Left cardiac atrium (tissue), 4 donors: ENCODE results near the gene PPP1R16B. TPM values are rescaled to one million over a fixed set of nuclear protein-coding genes. Genes with fewer than 3 reads are reported as not detected.
A peak's percentile ranks its signal among the peaks of the same experiment; 100 is the strongest.

Experiments used
- ATAC-seq, 2 donors: fragments of 200-7000 bp; cut with Tn5 transposase; one replicate each; pipeline ENCODE4 v1.9.1; 2020; ENCODE audit warnings: mild to moderate bottlenecking in 2 of 2, moderate library complexity in 2 of 2
- DNase-seq: peaks from one replicate; pipeline ENCODE4 v3.0.0-alpha.2; 2020
- intact Hi-C, 2 donors: fragments of 100-400 bp; cut with DNase I; formaldehyde crosslinking; loops; one replicate each; pipeline versions ENCODE4 v1.14.1 to v1.15.1; 2022 to 2023
- long read RNA-seq: library from polyadenylated mRNA; unstranded; transcript quantifications from one replicate; pipeline ENCODE4 v2.0.0, GENCODE V29; 2021
- total RNA-seq, 2 donors: library from RNA; stranded (reverse); fragmentation: NEBNext Ultra II Directional; extraction: Animal tissue kit (Norgen Biotek cat#: 25700); gene quantifications; one replicate each; pipeline ENCODE4 v1.2.1, GENCODE V29; 2021
- donor health status: DM: no; HTN: yes; CAD: no.
- donor health status: DM: no; HTN: yes; CAD: no; lungs with severe emphysema.
- donor health status: DM: yes; HTN: yes; CAD: no.
- donor health status: Dilated cardiomyopathy.

PPP1R16B gene
- 1 to 10 TPM; 5.4 to 7.7 TPM for total RNA-seq
- long read RNA-seq, partial matches to known transcripts, result 0 of 1 reads
- long read RNA-seq, other reads (novel, unspliced or antisense), result 1 of 1 reads

DNA sequence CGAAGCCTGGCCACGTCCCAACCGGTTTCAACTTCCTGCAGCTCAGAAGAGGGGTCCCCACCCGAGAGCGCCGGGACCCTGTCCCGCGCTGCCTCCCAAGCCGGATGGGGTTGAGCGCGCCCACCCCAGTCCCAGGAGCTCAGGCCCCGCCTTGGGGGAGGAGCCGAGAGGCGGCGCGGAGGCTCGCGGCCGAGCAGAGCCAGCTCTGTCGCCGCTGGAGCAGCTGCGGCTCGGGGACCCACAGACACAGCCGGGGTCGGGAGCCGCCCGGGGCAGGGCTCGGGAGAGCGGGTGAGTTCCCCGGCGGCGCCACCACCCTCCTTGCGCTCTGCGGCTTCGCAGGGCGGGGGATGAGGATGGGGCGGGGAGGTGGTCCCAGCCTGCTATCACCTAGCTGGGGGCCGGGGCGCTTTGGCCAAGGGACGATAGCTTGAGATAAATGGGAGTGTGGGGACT, at the start of gene PPP1R16B:
Gene PPP1R16B (plus strand): TSS at position 196 of the 456 bp plus-strand sequence. CDS start 30,229 bp downstream, outside the sequence.
- DNase-seq, result peak; percentile 74
- intact Hi-C loops, result no loop called here
- peak; percentile 87 to 91 for ATAC-seq

DNA sequence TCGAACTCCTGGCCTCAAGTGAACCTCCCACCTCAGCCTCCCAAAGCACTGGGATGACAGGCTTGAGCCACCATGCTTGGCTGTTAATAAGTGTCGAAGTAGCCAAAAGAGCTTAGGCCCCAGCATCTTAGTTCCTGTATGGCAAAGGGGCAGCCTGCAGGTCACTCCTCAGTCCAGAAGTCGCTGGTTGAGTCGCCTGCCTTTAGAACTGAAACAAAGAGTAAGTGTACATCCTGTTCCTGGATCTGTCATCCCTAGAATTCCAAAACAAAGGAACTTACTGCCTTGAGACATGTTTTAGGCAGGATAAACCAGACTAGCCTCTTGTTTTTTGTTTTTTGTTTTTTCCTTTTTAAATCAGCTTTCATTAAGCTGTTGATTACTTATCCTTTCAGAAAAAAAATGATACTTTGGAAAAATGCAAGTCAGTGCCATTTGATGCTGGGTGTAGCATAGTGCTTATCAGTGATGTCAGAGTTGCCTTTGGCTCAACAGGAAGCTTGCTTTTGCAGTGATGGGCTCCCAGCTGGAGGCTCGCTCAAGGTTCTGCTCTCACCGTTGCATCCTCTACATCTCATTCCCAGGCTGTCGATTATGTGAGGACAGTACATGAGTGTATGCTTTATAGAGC, 48.2 kb upstream of the PPP1R16B start:
- peak in 1 of 2 donors; percentile 46 for ATAC-seq
- DNase-seq, result no peak
- intact Hi-C loops, result no loop called here

DNA sequence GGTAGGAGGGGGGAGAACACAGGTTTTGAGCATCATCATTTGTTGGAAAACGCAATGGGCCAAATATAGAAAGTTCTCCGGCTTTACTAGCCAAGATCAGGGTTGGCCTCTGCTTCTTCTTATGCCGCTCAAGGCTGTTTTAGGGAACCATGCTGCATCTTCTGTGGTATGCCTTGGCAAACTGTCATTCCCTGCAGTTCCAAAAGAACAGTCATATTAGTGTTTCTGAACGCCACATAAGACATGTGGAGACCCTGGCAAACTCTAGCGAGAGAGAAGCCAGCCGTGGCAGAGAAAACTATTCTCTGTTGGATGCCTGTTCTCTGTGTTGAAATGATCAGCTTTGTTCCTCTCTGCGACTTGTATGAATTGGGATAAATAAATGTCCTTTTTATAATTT, 46.4 kb upstream of the PPP1R16B start:
- ATAC-seq, result no peak
- intact Hi-C loops, result no loop called here

DNA sequence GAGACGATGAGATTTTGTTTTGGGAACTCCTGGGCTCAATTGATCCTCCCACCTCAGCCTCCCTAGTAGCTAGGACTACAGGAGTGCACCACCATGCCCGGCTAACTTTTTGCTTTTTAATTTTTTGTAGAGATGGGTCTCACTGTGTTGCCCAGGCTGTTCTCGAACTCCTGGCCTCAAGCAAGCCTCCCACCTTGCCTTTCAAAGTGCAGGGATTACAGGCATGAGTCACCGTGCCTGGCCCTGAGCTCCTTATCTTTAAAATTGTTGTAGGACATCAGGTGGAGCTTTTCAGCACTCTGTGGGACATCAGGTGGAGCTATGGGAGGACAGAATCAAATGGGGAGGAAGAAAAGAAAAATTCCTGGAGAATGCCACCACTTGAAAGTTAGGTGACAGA, 44.5 kb upstream of the PPP1R16B start:
- DNase-seq (no peak), ATAC-seq (no peak)
- intact Hi-C loops, result no loop called here

More for the DNA sequence above, 46.4 kb upstream of the PPP1R16B start:
- no peak for DNase-seq

DNA sequence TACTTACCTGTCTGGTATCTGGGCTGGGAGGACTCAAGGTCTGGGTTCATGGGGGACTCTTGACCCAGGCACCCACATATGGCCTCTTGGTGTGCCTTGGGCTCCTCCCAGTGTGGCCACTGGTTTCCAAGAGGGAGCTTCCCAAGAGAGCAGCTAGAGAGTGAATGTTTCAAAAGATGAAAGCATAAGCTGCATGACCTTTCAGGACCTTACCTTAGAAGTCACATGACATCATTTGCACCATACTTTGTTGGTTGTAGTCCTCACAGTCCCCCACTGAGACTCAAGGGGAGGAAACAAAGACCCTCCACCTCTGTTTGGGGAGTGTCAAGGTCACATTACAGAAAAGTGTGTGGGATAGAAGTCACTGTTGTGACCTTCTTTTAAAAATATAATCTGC, 43.3 kb upstream of the PPP1R16B start:
- no peak for DNase-seq

DNA sequence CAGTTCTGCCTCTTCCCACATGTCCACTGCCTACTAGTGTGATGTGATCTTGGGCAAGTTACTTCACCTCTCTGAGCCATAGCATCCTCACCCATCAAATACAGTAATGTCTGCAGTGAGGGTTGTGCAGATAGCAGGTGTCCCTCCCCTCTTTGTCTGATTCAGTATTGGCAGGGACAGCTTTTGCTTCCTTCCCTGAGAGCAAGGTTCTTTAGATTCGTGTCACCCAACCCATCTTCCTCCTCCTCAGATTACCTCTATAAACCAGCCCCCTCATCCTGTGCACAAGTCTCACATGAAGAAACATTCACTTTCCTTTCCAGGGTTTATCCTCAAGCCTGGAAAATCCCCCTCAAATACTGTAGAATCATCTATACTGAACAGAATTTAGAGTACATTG, 41.9 kb upstream of the PPP1R16B start:
- ATAC-seq (no peak), DNase-seq (no peak)
- intact Hi-C loops, result no loop called here

More for the DNA sequence above, 43.3 kb upstream of the PPP1R16B start:
- ATAC-seq, result no peak
- intact Hi-C loops, result no loop called here

DNA sequence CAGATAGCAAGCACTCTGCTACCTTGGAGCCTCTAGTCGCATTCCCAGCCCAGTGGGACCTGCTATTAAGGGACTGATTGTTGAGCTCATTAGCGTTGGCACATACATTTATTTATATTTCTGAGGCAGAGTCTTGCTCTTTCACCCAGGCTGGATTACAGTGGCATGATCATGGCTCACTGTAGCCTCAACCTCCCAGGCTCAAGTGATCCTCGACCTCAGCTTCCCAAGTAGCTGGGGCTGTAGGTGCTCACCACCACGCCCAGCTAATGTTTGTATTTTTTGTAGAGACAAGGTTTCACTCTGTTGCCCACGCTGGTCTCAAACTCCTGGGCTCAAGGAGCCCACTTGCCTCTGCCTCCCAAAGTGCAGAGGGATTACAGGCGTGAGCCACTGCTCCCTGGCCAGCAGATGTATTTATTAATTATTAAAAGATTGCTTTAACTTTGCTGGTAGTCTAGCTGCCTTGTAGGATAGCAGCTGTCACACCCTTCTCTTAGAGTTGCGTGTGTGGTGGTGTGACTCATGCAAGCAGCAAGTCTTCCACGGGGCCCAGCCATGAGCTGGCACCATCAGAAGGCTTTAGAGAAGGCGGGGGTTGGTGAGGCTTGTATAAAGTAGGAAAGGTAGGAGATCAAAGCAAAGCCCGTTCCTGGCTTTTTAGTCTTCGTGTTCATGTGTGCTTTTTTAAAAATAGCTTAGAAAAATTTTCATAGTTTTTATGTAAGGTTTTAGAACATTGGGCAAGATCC, 40.8 kb upstream of the PPP1R16B start:
- ATAC-seq (peak in 1 of 2 donors; percentile 88), DNase-seq (no peak)
- intact Hi-C loops, result no loop called here

DNA sequence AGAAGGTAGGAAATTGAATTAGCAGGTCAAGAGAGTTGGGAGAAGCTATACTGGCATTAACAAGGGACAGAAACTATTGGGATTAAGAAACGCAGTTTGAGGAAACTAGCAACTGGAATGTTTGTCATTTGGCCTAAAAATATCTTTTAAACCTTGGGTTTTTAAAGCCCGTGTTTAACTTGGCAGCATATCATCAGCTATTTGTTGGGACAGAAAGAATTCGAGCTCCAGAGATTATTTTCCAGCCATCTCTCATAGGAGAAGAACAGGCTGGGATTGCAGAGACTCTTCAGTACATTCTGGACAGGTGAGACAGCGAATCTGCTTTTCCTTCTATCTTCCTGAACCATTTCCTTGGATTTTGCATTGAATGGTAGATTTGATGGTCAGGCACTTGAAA, 39.4 kb upstream of the PPP1R16B start:
- ATAC-seq (no peak), DNase-seq (no peak)
- intact Hi-C loops, result no loop called here

DNA sequence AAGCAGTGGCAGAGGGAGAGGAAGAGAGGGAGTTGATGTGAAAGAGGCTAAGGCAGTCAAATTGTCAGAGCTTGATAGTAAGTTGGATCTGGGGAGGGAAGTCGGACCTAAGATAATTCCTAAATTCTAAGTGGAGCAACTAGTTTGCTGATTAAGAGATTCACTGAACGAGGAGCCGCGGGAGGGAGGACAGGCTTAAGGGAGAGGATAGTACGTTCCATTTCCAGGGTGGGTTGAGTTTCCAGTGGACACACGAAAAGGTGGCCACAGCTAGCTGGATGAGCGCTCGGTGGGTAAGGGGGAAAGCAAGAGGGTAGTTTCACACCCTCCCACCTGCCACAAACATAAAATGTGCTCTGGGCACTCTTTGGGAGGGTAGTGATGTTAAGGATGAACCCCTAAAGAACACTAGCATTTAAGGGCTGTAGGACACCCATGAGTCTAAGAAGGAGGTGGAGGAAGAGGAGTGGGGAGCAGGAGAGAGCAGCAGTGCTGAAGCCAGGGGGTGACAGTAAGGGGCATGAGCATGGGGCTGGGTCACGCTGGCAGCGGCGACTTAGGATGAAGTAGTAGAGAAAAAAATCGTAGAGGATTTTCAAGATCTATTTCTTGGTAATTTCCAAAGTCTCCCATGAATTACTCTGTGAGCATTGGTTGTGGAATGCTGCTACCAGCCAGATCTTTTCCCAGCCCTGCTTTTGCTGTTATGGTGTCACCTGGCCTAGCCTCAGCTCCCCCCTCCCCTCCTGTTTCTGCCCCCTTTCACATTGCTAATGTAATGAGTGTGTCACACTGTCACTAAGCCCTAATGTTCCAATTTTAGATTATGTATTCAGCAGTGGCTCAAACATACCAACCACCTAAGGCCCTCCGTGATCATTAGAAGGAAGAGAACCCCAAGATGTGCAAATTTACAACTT, 35.9 kb upstream of the PPP1R16B start:
- intact Hi-C loops, result no loop called here
- no peak for ATAC-seq
- no peak for DNase-seq

DNA sequence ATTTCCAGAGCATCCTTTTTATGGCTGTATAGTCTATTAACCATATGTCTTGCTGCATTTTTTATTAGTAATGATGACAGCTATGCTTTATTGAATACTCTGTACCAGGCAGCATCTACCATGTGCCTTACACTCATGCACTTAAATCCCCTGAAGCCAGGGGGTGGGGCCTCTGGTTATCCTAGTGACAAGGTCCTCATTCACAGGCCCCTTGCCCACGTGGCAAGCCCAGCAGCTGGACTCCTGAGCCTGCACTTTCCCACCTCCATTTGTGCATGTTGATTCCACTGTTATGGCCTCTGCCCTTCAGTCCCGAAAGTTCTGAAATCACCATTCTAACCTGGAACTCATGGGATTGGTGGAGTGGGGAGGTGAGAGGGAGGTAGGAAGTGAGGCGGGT, 35.0 kb upstream of the PPP1R16B start:
- DNase-seq (no peak), ATAC-seq (no peak)
- intact Hi-C loops, result no loop called here

DNA sequence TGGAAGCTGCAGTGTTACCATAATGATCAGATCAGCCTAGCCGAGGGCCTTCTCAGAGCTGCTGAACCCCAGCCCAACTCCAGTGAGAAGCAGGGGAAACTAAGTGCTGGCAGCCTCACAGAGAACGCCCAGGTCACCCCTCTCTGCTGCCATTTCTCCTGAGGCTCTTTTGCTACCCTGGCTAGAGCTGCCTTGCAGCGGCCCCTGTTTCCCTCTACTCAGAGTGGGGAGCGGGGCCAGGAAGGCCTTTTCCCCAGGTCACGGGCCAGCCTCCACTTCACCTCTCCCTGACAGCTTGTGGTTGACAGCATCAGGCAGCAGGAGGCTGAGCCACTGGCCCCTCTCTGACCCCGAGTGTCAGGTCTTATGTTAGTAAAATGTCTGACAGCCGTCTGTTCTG, 34.5 kb upstream of the PPP1R16B start:
- intact Hi-C loops, result no loop called here
- DNase-seq (no peak), ATAC-seq (no peak)

DNA sequence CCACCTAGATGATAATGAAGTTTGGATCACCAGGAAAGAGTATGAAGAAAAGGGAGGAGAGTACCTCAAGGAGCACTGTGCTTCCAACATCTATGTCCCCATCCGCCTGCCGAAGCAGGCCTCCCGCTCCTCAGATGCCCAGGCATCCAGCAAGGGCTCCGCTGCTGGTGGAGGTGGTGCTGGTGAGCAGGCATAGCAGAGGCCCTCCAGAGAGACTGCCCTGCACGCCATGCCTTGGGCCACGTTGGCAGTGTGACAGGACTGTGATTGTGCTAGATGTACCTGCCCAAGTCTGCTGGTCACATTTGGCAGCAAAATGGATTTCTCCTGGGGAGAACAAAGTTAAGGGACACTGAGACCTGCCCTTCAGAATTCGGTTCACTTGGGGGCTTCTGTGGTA, 33.9 kb upstream of the PPP1R16B start:
- intact Hi-C loops, result no loop called here
- no peak for ATAC-seq
- DNase-seq, result no peak

DNA sequence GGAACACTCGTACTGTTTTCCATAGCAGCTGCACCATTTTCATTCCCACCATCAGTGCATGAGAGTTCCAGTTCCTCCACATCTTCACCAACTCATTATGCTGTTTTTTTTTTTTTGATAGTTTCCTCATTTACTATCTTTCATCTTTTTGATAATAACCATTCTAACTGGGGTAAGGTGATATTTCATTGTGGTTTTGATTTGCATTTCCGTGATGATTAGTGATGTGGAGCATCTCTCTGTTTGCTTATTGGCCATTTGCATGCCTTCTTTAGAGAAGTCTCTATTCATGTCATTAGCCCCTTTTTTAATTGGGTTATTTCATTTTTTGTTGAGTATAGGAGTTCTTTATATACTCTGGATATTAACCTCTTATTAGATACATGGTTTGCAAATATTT, 31.3 kb upstream of the PPP1R16B start:
- DNase-seq (no peak), ATAC-seq (no peak)
- intact Hi-C loops, result no loop called here

DNA sequence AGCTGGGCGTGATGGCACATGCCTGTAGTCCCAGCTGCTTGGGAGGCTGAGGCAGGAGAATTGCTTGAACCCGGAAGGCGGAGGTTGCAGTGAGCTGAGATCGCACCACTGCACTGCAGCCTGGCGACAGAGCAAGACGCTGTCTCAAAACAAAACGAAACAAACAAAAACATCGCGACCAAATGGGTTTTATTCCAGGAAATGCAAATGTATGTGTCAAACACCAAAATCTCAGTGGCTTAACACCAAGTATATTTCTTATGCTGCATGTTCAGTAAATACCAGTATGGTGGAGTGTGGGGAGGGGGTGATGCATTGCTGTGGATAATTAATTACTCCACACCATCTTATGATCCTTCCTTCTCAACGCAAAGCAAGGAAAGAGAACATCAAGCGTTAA, 29.1 kb upstream of the PPP1R16B start:
- ATAC-seq (no peak), DNase-seq (no peak)
- intact Hi-C loops, result no loop called here

DNA sequence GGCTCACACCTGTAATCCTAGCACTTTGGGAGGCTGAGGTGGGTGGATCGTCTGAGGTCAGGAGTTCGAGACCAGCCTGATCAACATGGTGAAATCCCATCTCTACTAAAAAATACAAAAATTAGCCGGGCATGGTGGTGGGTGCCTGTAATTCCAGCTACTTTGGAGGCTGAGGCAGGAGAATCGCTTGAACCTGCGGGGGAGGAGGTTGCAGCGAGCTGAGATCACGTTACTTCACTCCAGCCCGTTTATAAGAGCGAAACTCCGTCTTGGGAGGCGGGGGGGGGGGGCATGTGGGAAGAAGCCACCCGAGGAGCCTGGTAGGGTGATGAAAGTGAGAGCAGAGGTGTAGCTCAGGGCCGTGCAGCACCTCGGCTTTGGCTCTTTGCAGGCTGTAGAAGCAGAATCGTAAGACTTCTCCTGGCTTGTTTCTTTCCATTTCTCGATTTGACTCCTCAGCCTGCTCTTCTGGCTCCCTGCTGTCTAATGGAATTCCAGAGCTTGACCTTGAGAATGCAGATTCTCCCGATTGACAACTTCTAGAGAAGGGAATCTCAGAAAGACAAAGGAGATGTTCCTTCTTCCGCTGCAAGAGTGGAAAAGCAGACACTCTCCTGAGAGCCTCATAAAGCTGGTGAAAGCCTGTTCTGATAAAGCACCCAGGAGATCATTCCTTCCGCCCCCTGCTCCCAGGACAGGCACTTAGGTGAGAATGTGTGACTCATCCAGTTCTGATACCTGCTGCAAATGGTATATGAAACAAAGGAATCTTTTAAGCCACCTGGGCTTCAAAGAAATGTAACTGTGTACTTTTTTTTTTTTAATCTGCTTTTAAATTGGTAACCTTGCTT, 26.0 kb upstream of the PPP1R16B start:
- DNase-seq, result no peak
- ATAC-seq, result no peak
- intact Hi-C loops, result no loop called here

DNA sequence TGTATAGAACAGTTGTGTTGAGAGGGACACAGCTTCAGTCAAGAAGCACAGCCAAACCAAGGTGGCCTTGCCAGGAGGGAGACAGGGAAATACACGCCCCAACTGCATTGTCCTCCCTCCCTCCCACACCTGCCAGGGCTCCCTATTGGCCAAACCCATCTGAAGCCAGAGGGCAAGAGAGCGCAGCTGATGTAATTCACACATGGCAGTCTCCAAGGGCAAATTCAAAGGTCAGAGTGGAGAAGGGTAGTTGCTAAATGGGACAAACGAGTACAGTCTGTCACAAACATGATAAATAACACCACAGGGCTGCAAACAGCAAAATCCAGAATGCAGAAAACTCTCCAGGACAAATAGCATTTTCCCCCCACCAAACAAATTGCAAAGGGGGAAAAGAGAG, 23.2 kb upstream of the PPP1R16B start:
- intact Hi-C loops, result no loop called here

DNA sequence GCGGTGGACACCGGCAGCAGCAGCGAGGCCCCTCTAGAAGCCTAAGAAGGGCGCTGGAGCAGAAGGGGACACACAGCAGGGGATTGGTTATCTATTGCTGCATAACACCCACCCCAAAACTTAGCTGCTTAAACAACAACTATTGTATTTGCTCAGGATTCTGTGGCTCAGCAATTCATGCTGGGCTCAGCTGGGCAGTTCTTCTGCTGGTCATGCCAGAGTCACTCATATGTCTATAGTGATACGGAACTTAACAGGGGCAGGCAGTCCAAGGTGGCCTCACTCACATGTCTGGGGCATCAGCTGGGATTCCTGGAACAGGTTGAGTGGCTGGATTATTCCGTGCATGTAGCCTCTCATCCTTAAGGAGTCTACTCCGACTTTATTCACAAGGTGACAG, 17.6 kb upstream of the PPP1R16B start:
- intact Hi-C loops, result no loop called here
- ATAC-seq, result no peak
- DNase-seq, result no peak

More for the DNA sequence above, 23.2 kb upstream of the PPP1R16B start:
- no peak for ATAC-seq
- DNase-seq, result no peak

DNA sequence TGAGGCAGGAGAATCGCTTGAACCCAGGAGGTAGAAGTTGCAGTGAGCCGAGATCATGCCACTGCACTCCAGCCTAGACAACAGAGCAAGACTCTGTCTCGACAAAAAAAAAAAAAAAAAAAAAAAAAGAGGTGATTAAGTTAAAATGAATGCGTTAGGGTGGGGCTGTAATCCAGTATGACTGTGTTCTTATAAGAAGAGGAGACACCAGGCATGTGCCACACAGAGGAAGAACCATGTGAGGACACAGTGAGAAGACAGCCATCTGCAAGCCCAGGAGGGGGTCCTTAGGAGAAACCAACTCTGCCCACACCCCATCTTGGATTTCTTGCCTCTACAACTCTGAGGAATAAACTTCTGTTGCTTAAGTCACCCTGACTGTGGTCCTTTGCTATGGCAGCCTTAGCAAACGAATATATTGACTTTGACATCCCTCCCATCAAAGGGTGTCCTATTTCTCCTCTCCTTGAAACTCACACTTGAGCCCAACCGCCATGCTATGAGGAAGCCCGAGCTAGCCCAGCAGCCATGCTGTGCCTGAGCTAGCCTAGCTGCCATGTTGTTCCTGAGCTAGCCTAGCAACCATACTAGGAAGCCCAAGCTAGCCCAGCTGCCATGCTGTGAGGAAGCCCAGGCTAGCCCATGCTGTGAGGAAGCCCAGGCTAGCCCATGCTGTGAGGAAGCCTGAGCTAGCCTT, 15.8 kb upstream of the PPP1R16B start:
- intact Hi-C loops, result no loop called here
- ATAC-seq (peak in 1 of 2 donors; percentile 33), DNase-seq (no peak)
